ENCODE measurements around the gene PMAIP1. TPM values are rescaled to one million over a fixed set of nuclear protein-coding genes. Genes with fewer than 3 reads are reported as not detected.
"Not testable (repeated sequence)": the region's sequence is repeated elsewhere in the genome, so short reads cannot be mapped to it uniquely, and the experiment has no call there.

PMAIP1 gene
- total RNA-seq: 100 to 1,000 TPM in 1 of 2 experiments, 10 to 100 TPM in 1; 97.6 to 104 TPM

DNA sequence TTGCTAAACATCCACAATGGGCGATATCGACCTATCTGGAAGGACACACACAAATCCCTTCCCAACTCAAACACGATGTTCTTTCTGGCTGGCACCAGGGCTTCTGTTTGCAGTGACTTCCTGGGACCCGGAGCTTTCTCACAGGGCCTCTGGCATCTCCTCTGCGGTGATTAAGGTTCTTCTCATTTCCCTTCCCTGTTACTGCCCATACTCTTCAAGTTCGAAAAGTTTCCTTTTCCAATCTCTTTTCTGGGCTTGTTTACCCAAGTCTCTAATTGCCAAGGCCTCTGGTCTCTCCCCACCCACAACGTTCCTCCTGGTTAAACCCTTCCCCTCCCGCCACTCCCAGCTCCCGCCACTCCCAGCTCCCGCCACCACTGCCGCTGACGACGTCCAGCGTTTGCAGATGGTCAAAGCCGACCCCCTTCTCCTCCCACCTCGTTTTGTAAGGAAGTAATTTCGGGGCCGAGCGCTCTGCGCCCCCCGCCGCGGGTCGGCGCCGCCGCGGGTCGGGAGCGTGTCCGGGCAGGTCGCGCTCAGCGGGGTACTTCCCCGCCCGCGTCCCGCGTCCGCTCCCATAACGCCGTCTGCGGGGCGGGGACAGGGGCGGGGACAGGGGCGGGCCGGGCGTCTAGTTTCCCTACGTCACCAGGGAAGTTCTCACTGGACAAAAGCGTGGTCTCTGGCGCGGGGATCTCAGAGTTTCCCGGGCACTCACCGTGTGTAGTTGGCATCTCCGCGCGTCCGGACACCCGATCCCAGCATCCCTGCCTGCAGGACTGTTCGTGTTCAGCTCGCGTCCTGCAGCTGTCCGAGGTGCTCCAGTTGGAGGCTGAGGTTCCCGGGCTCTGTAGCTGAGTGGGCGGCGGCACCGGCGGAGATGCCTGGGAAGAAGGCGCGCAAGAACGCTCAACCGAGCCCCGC lies at the start of gene PMAIP1:
Gene PMAIP1, plus strand, starts transcription at position 699 of the 924 bp plus-strand sequence. Its CDS starts 182 bp downstream, at position 881.
- no peaks in the 10 kb centered on the region for H3K27me3 Mint-ChIP-seq
- H3K36me3 Mint-ChIP-seq: peaks cover 41% of the 10 kb centered on the region
- peak within 1 kb of the TSS; percentile 99 for H3K27ac Mint-ChIP-seq
- H3K4me3 Mint-ChIP-seq: peak within 1 kb of the TSS; percentile 96
- ChIA-PET CTCF (interaction anchor here (0.6 to 3.5 kb wide), 10 partner anchors 12 to 89 kb away, joined by 3 to 14 read pairs (median 4); no protein-coding TSS in a partner anchor), POLR2A (interaction anchor here (0.6 to 6.2 kb wide), 25 partner anchors 8 to 758 kb away, joined by 3 to 93 read pairs (median 4); partner anchors contain the start of gene LMAN1)
- intact Hi-C loops (cut with micrococcal nuclease): loop anchor here (1.0 to 10.0 kb wide), 7 partner anchors 14 to 1357 kb away; partner anchors contain the start of genes MALT1 and SEC11C
- peak; percentile 94 for DNase-seq
- H3K9me3 Mint-ChIP-seq: no peaks in the 10 kb centered on the region
- peaks cover 31% of the 10 kb centered on the region for H3K4me1 Mint-ChIP-seq (ENCODE audit: low read depth)

DNA sequence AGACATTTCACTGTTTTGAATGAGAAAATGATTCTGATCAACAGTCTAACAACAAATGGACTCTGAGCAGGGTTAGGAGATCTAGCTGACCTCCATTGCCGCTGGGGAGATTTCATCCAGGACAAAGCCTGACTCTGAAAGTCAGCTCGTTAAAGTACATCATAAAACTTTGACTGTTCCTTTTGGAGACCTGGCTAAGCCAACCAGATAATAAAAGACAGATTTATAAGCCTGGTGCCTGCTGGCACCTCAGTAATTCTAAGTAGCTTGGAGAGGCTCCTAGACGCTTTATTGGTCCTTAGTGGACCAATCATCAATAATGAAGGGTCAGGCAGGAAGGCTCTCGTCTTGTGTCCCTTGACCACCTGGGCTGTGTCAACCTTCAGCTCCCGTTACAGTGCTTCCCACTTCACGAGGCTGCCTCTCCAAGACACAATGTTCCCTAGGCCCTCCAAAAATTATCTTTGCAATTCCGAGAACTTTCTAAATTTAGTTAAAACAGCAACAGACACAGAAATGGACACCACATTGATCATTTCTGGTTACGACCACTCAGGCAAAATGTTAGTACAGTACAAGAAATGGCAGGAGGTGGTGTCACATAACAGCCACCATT lies 47.9 kb upstream of the PMAIP1 start:
- no peaks in the 10 kb centered on the region for H3K36me3 Mint-ChIP-seq
- H3K9me3 Mint-ChIP-seq: no peaks in the 10 kb centered on the region
- no peaks in the 10 kb centered on the region for H3K27me3 Mint-ChIP-seq
- intact Hi-C loops (cut with micrococcal nuclease): no loop called here
- no peak for DNase-seq
- peaks cover 17% of the 10 kb centered on the region for H3K4me1 Mint-ChIP-seq (ENCODE audit: low read depth)
- ChIA-PET CTCF (interaction anchor here (0.5 kb wide), 1 partner anchor 33 kb away, joined by 3 read pairs; no protein-coding TSS in a partner anchor), POLR2A (interaction anchor here (0.6 to 0.8 kb wide), 2 partner anchors 92 to 1484 kb away, joined by 3 read pairs; no protein-coding TSS in a partner anchor)
- no peak overlapping the region for H3K4me3 Mint-ChIP-seq
- no peak overlapping the region for H3K27ac Mint-ChIP-seq

DNA sequence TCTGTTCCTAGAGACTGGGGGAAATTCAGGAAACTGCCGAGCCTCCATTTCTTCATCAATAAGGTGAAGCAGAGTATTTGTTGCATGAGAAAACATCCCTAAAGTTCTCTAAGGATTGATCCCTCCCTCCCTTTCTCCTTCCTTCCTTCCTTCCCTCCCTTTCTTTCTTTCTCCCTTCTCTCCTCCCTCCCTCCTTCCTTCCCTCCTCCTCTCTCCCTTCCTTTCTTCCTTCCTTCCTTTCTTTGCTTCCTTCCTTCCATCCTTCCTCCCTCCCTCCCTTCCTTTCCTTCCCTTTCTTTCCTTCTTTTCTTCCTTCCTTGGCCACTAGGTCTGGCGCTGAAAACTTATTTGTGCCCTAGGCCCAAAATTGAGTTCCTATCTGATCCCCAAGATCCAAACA lies 47.2 kb upstream of the PMAIP1 start:
- H3K9me3 Mint-ChIP-seq: no peaks in the 10 kb centered on the region
- peaks cover 10% of the 10 kb centered on the region for H3K4me1 Mint-ChIP-seq (ENCODE audit: low read depth)
- no peak overlapping the region for H3K4me3 Mint-ChIP-seq
- POLR2A ChIA-PET: no interaction called here
- no peaks in the 10 kb centered on the region for H3K27me3 Mint-ChIP-seq
- intact Hi-C loops (cut with micrococcal nuclease): no loop called here
- CTCF ChIA-PET: no interaction called here
- no peak for DNase-seq
- H3K27ac Mint-ChIP-seq: no peak overlapping the region
- no peaks in the 10 kb centered on the region for H3K36me3 Mint-ChIP-seq

DNA sequence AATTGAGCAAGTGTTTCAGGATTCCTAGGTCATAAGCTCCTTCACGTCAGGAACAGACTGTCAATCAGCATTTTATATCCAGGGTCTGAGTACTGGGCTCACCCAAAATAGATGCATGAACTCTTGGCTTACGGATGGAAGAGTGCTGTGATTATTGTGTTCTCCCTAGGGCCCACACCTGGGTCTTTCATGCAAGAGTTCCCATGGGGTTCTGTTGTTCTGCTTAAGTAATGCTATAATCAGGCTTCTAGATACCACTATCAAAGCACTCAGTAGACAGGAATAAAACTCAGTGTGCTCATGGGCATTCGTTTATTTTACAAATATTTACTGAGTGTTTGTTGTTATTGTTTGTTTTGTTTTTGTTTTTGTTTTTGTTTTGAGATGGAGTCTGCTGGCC lies 46.4 kb upstream of the PMAIP1 start:
- Mint-ChIP-seq H3K9me3 (no peaks in the 10 kb centered on the region), H3K4me3 (no peak overlapping the region), H3K36me3 (no peaks in the 10 kb centered on the region), H3K4me1 (ENCODE audit: low read depth) (peaks cover 2% of the 10 kb centered on the region), H3K27me3 (no peaks in the 10 kb centered on the region), H3K27ac (no peak overlapping the region)
- POLR2A ChIA-PET: no interaction called here
- CTCF ChIA-PET: interaction anchor here (0.6 to 1.8 kb wide), 2 partner anchors 12 to 16 kb away, joined by 3 to 5 read pairs; no protein-coding TSS in a partner anchor
- DNase-seq: no peak
- intact Hi-C loops (cut with micrococcal nuclease): no loop called here

DNA sequence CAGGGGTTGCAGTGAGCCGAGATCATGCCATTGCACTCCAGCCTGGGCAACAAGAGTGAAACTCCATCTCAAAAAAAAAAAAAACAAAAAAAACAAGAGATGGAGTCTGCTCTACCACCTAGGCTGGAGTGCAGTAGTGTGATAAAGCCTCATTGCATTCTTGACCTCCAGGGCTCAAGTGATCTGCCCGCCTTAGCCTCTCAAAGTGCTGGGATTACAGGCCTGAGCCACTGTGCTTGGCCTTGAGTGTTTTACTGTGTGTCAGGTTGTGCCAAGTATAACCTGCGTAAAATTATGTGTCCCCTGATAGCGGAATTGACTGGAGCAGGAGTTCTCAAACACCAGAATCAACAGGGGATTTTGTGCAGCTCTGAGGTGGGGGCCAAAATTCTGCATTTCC lies 45.8 kb upstream of the PMAIP1 start:
- POLR2A ChIA-PET; DNase-seq; H3K4me1 Mint-ChIP-seq (ENCODE audit: low read depth); H3K27me3 Mint-ChIP-seq; H3K9me3 Mint-ChIP-seq; H3K36me3 Mint-ChIP-seq; H3K27ac Mint-ChIP-seq; intact Hi-C loops (cut with micrococcal nuclease); H3K4me3 Mint-ChIP-seq: not testable (repeated sequence)
- CTCF ChIA-PET: interaction anchor here (0.6 to 1.8 kb wide), 2 partner anchors 12 to 17 kb away, joined by 3 to 5 read pairs; no protein-coding TSS in a partner anchor

DNA sequence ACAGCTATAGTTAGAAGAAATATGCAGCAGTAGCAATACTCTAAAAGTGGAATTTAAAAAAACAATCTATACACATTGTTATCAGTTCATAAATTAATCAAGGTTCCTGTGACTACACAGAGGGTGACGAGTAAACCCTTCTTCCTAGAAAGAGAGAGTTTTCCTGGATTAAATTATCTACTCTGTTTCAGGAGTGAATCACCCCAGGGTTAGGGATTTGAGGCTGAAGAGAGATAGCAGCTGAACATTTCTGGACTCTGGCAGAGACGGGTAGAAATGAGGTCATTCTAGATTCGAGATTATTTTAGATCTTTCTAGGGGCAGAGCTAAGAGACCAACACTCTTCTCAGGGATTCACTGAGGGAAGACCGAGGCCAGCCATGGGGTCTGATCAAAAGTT lies 38.8 kb upstream of the PMAIP1 start:
- no peak overlapping the region for H3K4me3 Mint-ChIP-seq

DNA sequence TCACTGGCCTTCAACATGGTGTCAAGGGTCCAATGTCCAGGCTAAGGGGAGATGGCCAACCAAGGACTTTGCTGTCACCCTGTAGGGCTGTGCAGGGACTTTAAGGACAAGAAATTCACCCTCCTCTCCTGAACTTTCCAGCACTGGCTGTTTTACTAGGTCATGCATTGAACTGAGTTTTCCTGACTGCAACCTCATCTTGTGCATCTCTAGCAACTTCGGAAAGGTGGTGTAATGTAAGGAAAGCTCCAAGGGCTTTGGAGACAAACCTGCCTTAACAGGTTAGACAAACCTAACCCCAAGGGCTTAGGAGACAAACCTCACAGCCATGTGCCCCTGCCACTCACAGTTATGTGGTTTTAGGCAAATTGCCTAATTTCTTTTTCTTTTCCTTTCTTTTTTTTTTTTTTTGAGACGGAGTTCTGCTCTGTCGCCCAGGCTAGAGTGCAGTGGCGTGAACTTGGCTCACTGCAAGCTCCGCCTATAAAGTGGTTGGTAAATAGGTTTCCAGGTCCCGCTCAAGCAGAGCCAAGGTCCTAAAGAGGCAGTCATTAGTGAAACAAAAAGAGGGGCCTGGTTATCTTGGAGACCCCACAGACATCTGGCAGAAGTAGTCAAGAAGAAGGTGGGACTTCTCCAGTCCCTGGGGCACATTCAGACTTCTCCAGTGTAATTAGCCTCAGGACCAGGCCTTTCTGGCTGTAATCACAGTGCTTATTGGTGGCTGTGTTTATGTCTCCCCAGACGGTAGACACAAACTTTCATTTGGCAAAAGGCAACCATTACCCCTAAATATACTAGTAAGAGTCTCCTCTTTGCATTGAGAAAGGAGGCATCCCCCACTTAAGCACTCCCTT lies 37.6 kb upstream of the PMAIP1 start:
- no peak overlapping the region for H3K4me3 Mint-ChIP-seq
- POLR2A ChIA-PET: no interaction called here
- no peaks in the 10 kb centered on the region for H3K36me3 Mint-ChIP-seq
- intact Hi-C loops (cut with micrococcal nuclease): loop anchor here (2.0 kb wide), 1 partner anchor 15 kb away; no protein-coding TSS in a partner anchor
- no peaks in the 10 kb centered on the region for H3K9me3 Mint-ChIP-seq
- H3K4me1 Mint-ChIP-seq (ENCODE audit: low read depth): no peaks in the 10 kb centered on the region
- peaks cover 2% of the 10 kb centered on the region for H3K27me3 Mint-ChIP-seq
- CTCF ChIA-PET: no interaction called here
- DNase-seq: no peak
- H3K27ac Mint-ChIP-seq: no peak overlapping the region

More for the DNA sequence above, 38.8 kb upstream of the PMAIP1 start:
- CTCF ChIA-PET: interaction anchor here (0.9 kb wide), 1 partner anchor 135 kb away, joined by 3 read pairs; no protein-coding TSS in a partner anchor
- intact Hi-C loops (cut with micrococcal nuclease): no loop called here
- Mint-ChIP-seq H3K36me3 (no peaks in the 10 kb centered on the region), H3K27ac (no peak overlapping the region), H3K4me1 (ENCODE audit: low read depth) (no peaks in the 10 kb centered on the region), H3K27me3 (peaks cover 2% of the 10 kb centered on the region), H3K9me3 (no peaks in the 10 kb centered on the region)
- DNase-seq: no peak
- POLR2A ChIA-PET: interaction anchor here (0.7 kb wide), 1 partner anchor 22 kb away, joined by 3 read pairs; no protein-coding TSS in a partner anchor

GRCh38 chr18:59865241-59865986 lies 34.4 kb upstream of the PMAIP1 start:
- no peak for DNase-seq
- peaks cover 2% of the 10 kb centered on the region for H3K27me3 Mint-ChIP-seq
- no peak overlapping the region for H3K4me3 Mint-ChIP-seq
- ChIA-PET POLR2A (no interaction called here), CTCF (no interaction called here)
- intact Hi-C loops (cut with micrococcal nuclease): no loop called here
- H3K36me3 Mint-ChIP-seq: no peaks in the 10 kb centered on the region
- no peak overlapping the region for H3K27ac Mint-ChIP-seq
- no peaks in the 10 kb centered on the region for H3K4me1 Mint-ChIP-seq (ENCODE audit: low read depth)
- H3K9me3 Mint-ChIP-seq: no peaks in the 10 kb centered on the region

GRCh38 chr18:59866551-59867269 lies 33.1 kb upstream of the PMAIP1 start:
- no peak for DNase-seq
- Mint-ChIP-seq H3K27ac (no peak overlapping the region), H3K36me3 (no peaks in the 10 kb centered on the region), H3K9me3 (no peaks in the 10 kb centered on the region), H3K27me3 (peaks cover 2% of the 10 kb centered on the region), H3K4me3 (no peak overlapping the region), H3K4me1 (ENCODE audit: low read depth) (no peaks in the 10 kb centered on the region)
- intact Hi-C loops (cut with micrococcal nuclease): no loop called here
- ChIA-PET POLR2A (no interaction called here), CTCF (no interaction called here)

GRCh38 chr18:59867337-59868104 lies 32.3 kb upstream of the PMAIP1 start:
- POLR2A ChIA-PET: no interaction called here
- Mint-ChIP-seq H3K9me3 (no peaks in the 10 kb centered on the region), H3K27ac (no peak overlapping the region), H3K27me3 (peaks cover 2% of the 10 kb centered on the region), H3K4me3 (no peak overlapping the region), H3K36me3 (no peaks in the 10 kb centered on the region), H3K4me1 (ENCODE audit: low read depth) (no peaks in the 10 kb centered on the region)
- intact Hi-C loops (cut with micrococcal nuclease): no loop called here
- CTCF ChIA-PET: no interaction called here
- no peak for DNase-seq

Data from activated CD4-positive, alpha-beta memory T cell treated with anti-CD3 and anti-CD28 coated beads for 36 hours (primary cell).